Measurements from ENCODE around the gene ERBB4.

Gene ERBB4

DNA sequence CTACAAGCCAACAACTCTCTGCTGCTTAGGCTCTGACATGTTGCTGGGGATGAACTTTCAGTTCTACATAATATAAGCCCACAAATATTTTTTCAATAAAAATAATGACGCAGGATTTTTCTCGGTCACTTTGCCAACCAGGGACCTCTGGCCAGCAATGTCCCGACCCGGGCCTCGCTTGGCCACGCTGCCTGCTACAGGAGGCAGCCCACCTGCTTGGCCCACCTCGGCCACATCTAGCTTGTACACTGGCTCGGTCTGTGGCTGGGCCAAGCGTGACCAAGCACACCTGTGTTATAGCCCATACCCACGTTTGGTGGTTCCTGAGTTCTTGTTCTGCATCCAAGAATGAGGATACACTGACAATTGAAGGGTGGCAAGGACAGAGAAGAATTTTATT, 1208.7 kb downstream of the ERBB4 start:
- no peak overlapping the region for H3K27ac ChIP-seq
- DNase-seq (ENCODE audit: low spot score), result no peak
- no peak for TF ChIP-seq CTCF (IDR thresholded peaks at IDR 0.05)
- no peak overlapping the region for H3K4me3 ChIP-seq

- no peak for DNase-seq (ENCODE audit: low spot score)
- no peak overlapping the region for H3K4me3 ChIP-seq
- no peak for TF ChIP-seq CTCF (IDR thresholded peaks at IDR 0.05)
- H3K27ac ChIP-seq, result no peak overlapping the region
Observed at GRCh38 chr2:211329421-211329820, 1209.2 kb downstream of the ERBB4 start.

GRCh38 chr2:211328126-211328525, 1210.5 kb downstream of the ERBB4 start:
- no peak overlapping the region for H3K4me3 ChIP-seq
- TF ChIP-seq CTCF (IDR thresholded peaks at IDR 0.05), result no peak
- H3K27ac ChIP-seq, result no peak overlapping the region
- no peak for DNase-seq (ENCODE audit: low spot score)
